GM12878 (cell line): ENCODE data around the gene DPP9. TPM values are rescaled to one million over a fixed set of nuclear protein-coding genes. Genes with fewer than 3 reads are reported as not detected.

Experiments
- ATAC-seq: fragments of 200-7000 bp; cut with Tn5 transposase; 3 replicates; pipeline ENCODE4 v1.9.1; 2020; ENCODE audit warnings: mild to moderate bottlenecking, moderate library complexity
- BruUV-seq: library from RNA; stranded (reverse); fragments of 400-500 nt; replicated peaks from 2 replicates; lab custom pipeline; 2021; lab: Mats Ljungman, UMichigan
- CTCF ChIA-PET: fragments of 300-600 bp; sonication (Branson Sonifier 250); formaldehyde crosslinking; extraction: SDS; loops from one replicate; lab custom pipeline; 2021; ENCODE audit warnings: inconsistent platforms; lab: Yijun Ruan, JAX
- POLR2A ChIA-PET: fragments of 350-600 bp; formaldehyde crosslinking; extraction: SDS; loops from one replicate; lab custom pipeline; 2021; ENCODE audit warnings: inconsistent platforms; lab: Charles Lee
- RAD21 ChIA-PET: fragments of 300-600 bp; sonication (Branson Sonifier 250); formaldehyde crosslinking; loops from one replicate; lab custom pipeline; 2023; ENCODE audit warnings: antibody characterized with exemption; ENCODE audit not compliant: unreplicated experiment; lab: Charles Lee
- SMC1A ChIA-PET: fragments of 300-600 bp; sonication (Branson Sonifier 250); formaldehyde crosslinking; loops from one replicate; lab custom pipeline; 2023; ENCODE audit not compliant: unreplicated experiment, uncharacterized antibody; lab: Charles Lee
- DNase-seq: peaks from one replicate; pipeline ENCODE4 v3.0.0-alpha.2; 2011; ENCODE audit warnings: low read depth, low spot score
- FAIRE-seq: peaks from 3 replicates; lab custom pipeline; 2011; peaks lifted over from hg19 to GRCh38; lab: Jason Lieb, UNC
- H2AFZ ChIP-seq: 2 replicates; pipeline ENCODE4 v1.6.0; 2011; ENCODE audit warnings: low read depth, low read length, control low read depth; ENCODE audit not compliant: control insufficient read depth
- H3K27ac ChIP-seq: 2 replicates; pipeline ENCODE4 v1.5.1; 2011; ENCODE audit warnings: control low read depth; ENCODE audit not compliant: control insufficient read depth, insufficient read depth
- H3K27me3 ChIP-seq, 2 experiments: replicated peaks in 1 of 2; 2 replicates each; pipeline versions ENCODE4 v1.6.0 to v1.6.1; 2011; ENCODE audit warnings: low read length in 1 of 2; ENCODE audit not compliant: control insufficient read depth in 2 of 2, insufficient read depth in 2 of 2
- H3K36me3 ChIP-seq, 2 experiments: 2 replicates each; pipeline ENCODE4 v1.5.1; 2011; ENCODE audit warnings: low read length in 1 of 2; ENCODE audit not compliant: control insufficient read depth in 2 of 2, insufficient read depth in 2 of 2
- H3K4me1 ChIP-seq: 2 replicates; pipeline ENCODE4 v1.6.1; 2011; ENCODE audit warnings: mild to moderate bottlenecking, low read length, moderate library complexity, mixed read lengths; ENCODE audit not compliant: control insufficient read depth, insufficient read depth
- H3K4me2 ChIP-seq: 2 replicates; pipeline ENCODE4 v1.6.0; 2011; ENCODE audit warnings: control low read depth; ENCODE audit not compliant: control insufficient read depth, insufficient read depth
- H3K4me3 ChIP-seq: fragments of 200-600 bp; sonication (generic); 2 replicates; pipeline ENCODE4 v1.5.1; 2016
- H3K79me2 ChIP-seq: 2 replicates; pipeline ENCODE4 v1.6.0; 2011; ENCODE audit warnings: low read length; ENCODE audit not compliant: control insufficient read depth, insufficient read depth
- H3K9ac ChIP-seq: 2 replicates; pipeline ENCODE4 v1.8.0; 2011; ENCODE audit warnings: low read length, control low read depth, mixed read lengths; ENCODE audit not compliant: control insufficient read depth, insufficient read depth
- H3K9me3 ChIP-seq: replicated peaks from 3 replicates; pipeline ENCODE4 v1.5.1; 2011; ENCODE audit warnings: mild to moderate bottlenecking, low read length; ENCODE audit not compliant: control insufficient read depth, insufficient read depth
- H4K20me1 ChIP-seq: 2 replicates; pipeline ENCODE4 v1.6.0; 2011; ENCODE audit not compliant: control insufficient read depth, insufficient read depth
- CHD2 ChIP-seq: IDR thresholded peaks from 2 replicates; pipeline ENCODE4 v1.6.1; 2011; ENCODE audit warnings: low read depth, low read length, improper control_type of control experiment, borderline replicate concordance
- EP300 ChIP-seq, 2 experiments: fragments of 150-350 bp in 1 of 2; IDR thresholded peaks; 2 replicates each; pipeline ENCODE4 v1.6.1; 2011 to 2012; ENCODE audit warnings: low read depth in 2 of 2, low read length in 2 of 2, borderline replicate concordance in 1 of 2, improper control_type of control experiment in 1 of 2, inconsistent platforms in 1 of 2; ENCODE audit not compliant: control insufficient read depth in 1 of 2
- MYC ChIP-seq: IDR thresholded peaks from 2 replicates; pipeline ENCODE4 v1.6.1; 2011; ENCODE audit warnings: mild to moderate bottlenecking, low read length, moderate library complexity, inconsistent platforms; ENCODE audit not compliant: insufficient read depth, insufficient replicate concordance, insufficient read length, severe bottlenecking
- POLR2AphosphoS5 ChIP-seq: IDR thresholded peaks from 2 replicates; pipeline ENCODE4 v1.6.1; 2011; ENCODE audit warnings: mild to moderate bottlenecking, low read length, inconsistent platforms
- RB1 ChIP-seq: fragments of 450-650 bp; formaldehyde crosslinking; IDR thresholded peaks from 2 replicates; pipeline ENCODE4 v1.6.1; 2017; ENCODE audit warnings: mild to moderate bottlenecking, borderline replicate concordance
- SMC3 ChIP-seq: IDR thresholded peaks from 2 replicates; pipeline ENCODE4 v1.6.1; 2011; ENCODE audit warnings: low read length, improper control_type of control experiment, borderline replicate concordance
- SP1 ChIP-seq: IDR thresholded peaks from one replicate; pipeline ENCODE4 v1.6.1; 2011; ENCODE audit warnings: low read depth, low read length
- TARDBP ChIP-seq: IDR thresholded peaks from 2 replicates; pipeline ENCODE4 v1.6.1; 2016; ENCODE audit warnings: borderline replicate concordance
- WGBS: methylation state at CpG from one replicate; pipeline ENCODE4 v1.1.6; 2016; ENCODE audit warnings: low lambda C conversion rate; ENCODE audit not compliant: insufficient replicate concordance, insufficient coverage; ENCODE audit errors: missing lambda C conversion rate; 5-methylcytosine and 5-hydroxymethylcytosine counted together
- in situ Hi-C: fragments of 300-500 bp; cut with MboI; formaldehyde crosslinking; loops from 9 replicates; pipeline ENCODE4 v1.14.3; 2018; ENCODE audit warnings: mixed read lengths
- intact Hi-C: fragments of 100-400 bp; cut with micrococcal nuclease; formaldehyde crosslinking; loops from one replicate; pipeline ENCODE4 v1.14.2; 2022; ENCODE audit not compliant: unreplicated experiment
- polyA plus RNA-seq, 11 experiments: library from polyadenylated mRNA; depleted of rRNA in 4 of 11; unstranded in 6 of 11; stranded (reverse) in 5 of 11; fragments of >200 nt; fragmentation: Nextera tagmentation in 4 of 11; fragmentation: Illumina TruSeq in 1 of 11; extraction: Ambion mirVana in 4 of 11; extraction: Trizol in 1 of 11; gene quantifications; 1 replicate in 1 of 11; 2 replicates in 10 of 11; pipeline versions ENCODE4 v1.2.1 to v1.2.3, GENCODE V29; 2011 to 2016; ENCODE audit warnings: inconsistent platforms in 2 of 11, missing spikeins in 2 of 11, low read depth in 1 of 11
- total RNA-seq, 4 experiments: library from RNA; depleted of rRNA in 3 of 4; stranded (reverse); fragments of >200 nt in 3 of 4; fragmentation: Illumina TruSeq in 1 of 4; extraction: Trizol in 1 of 4; gene quantifications; 2 replicates each; pipeline versions ENCODE4 v1.2.1 to v1.2.3, GENCODE V29; 2013 to 2021
- TF ChIP-seq, protein P1 (sequence below): IDR thresholded peaks from 2 replicates; pipeline ENCODE4 v1.6.1; 2011; ENCODE audit warnings: mild to moderate bottlenecking, low read depth, low read length, moderate library complexity; ENCODE audit not compliant: insufficient replicate concordance

DPP9 gene
- total and polyA plus RNA-seq, 10 of the 15 experiments (the other 5 are each of a cell fraction or from before 2014, with no cell fraction given): 0.64 to 58.6 (median 27.6) TPM

DNA sequence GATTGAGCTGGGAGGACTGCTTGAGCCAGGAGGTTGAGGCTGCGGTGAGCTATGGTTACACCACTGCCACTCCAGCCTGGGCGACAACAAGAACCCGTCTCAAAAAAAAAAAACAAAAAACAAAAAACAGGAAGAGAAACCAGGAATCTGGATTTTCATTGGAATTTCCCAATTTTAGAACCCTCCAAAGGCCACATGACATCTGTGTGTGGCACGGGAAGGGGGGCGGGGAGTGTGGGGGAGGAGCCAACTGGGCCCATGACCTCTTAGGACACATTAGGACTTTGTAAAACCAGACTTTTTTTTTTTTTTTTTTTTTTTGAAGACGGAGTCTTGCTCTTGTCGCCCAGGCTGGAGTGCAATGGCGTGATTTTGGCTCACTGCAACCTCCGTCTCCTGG, 32.3 kb downstream of the DPP9 start:
- Histone ChIP-seq H3K4me3 (no peak overlapping the region), H3K36me3 (peaks cover 25 to 40% of the 10 kb centered on the region in 2 experiments; a peak in 3 of 4 replicates), H2AFZ (no peak overlapping the region), H3K79me2 (no peaks in the 10 kb centered on the region), H3K9ac (no peak overlapping the region), H3K9me3 (no peaks in the 10 kb centered on the region), H3K4me2 (no peak overlapping the region), H3K4me1 (no peaks in the 10 kb centered on the region), H3K27me3 (no peaks in the 10 kb centered on the region), H3K27ac (no peak overlapping the region), H4K20me1 (no peaks in the 10 kb centered on the region)
- 99% methylated on average over 8 of the region's 9 CpGs for WGBS
- intact Hi-C loops (no loop called here), in situ Hi-C loops (no loop called here)
- ChIA-PET SMC1A (no interaction called here), POLR2A (no interaction called here), RAD21 (no interaction called here), CTCF (no interaction called here)
- FAIRE-seq (no peak), DNase-seq (no peak), ATAC-seq (no peak)
- BruUV-seq: no TSS peak
- TF ChIP-seq TARDBP (no peak), EP300 (IDR thresholded peaks at IDR 0.05; ENCODE audit: borderline replicate concordance in 1 of 2, control insufficient read depth in 1 of 2, low read depth in 2 of 2, low read length in 2 of 2) (no peak), MYC (no peak), SP1 (no peak), SMC3 (no peak), CHD2 (no peak), POLR2AphosphoS5 (no peak), RB1 (no peak)
- TF ChIP-seq, protein P1, sequence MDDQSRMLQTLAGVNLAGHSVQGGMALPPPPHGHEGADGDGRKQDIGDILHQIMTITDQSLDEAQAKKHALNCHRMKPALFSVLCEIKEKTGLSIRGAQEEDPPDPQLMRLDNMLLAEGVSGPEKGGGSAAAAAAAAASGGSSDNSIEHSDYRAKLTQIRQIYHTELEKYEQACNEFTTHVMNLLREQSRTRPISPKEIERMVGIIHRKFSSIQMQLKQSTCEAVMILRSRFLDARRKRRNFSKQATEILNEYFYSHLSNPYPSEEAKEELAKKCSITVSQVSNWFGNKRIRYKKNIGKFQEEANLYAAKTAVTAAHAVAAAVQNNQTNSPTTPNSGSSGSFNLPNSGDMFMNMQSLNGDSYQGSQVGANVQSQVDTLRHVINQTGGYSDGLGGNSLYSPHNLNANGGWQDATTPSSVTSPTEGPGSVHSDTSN: no peak
